ENCODE results near the gene LENEP. TPM values are rescaled to one million over a fixed set of nuclear protein-coding genes. Genes with fewer than 3 reads are reported as not detected.

LENEP gene
- total and polyA plus RNA-seq, 5 experiments from 2014 or later = 0.77 to 0.91 TPM; not detected in 3

DNA sequence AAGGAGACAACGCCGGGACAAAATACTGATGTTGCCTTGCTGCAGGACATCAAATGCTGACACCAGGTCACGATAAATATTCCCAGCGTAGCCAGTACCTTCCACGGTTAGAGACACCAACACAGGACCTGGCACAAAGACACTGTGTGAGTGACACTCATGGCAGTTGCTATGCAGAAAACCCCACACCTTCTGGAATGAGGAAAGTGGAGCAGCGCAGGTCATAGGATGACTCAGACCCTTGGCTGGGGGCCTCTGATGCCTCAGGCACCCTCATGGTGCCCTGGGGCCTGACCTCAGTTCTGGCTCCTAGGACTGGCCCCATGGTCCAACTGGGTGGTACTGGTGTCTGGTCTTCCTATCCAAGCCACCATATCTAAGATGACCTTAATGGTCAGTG, 33.2 kb downstream of the LENEP start:
- peaks cover 0 to 2% (median 0%) of the 10 kb centered on the region in 3 donors for H3K36me3 Mint-ChIP-seq
- DNase-seq = no peak
- H3K4me3 Mint-ChIP-seq = no peak overlapping the region
- no peak for ATAC-seq
- no peak overlapping the region for H3K27ac Mint-ChIP-seq
- peaks cover 0 to 2% (median 0%) of the 10 kb centered on the region in 4 donors for H3K4me1 Mint-ChIP-seq
- peaks cover 0 to 17% (median 5%) of the 10 kb centered on the region in 5 donors for H3K27me3 Mint-ChIP-seq
- POLR2A ChIA-PET = no interaction called here
- no peaks in the 10 kb centered on the region for H3K9me3 Mint-ChIP-seq

DNA sequence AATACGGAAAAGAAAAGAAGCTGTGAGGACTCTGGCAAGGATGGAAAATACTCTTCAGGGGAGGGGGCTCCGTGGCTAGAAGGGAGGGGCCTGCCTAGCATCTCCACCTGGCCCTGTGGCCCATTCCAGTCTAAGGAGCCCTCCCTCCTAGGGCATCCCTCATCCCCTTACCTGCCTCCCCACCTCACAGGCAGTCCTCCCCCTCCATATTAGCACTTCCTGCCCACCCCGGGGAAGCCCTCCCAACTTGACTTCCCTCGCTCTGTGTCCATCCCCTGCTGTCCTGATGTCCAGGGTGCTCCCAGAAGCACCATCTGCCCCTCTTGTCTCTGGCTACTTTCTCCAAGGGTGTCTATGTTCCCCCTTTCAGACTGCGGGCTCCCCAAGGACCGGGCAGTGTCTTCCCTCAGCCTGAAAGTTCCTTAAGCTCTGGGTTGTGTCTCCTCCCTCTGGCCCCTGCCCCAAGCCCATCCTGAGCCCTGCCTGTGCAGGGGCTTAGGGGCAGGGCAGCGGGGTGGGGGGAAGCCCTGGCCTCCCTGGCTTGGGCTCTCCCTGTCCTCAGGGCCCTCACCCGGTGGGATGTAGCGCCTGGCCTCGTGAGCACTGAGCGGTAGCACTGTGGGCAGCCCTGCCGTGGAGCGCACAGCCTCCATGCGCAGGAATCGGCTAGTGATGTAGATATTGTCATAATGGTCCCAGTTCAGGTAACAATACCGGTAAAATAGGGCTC, 36.3 kb downstream of the LENEP start:
- H3K27me3 Mint-ChIP-seq = peaks cover 0 to 8% (median 0%) of the 10 kb centered on the region in 5 donors
- H3K36me3 Mint-ChIP-seq = no peaks in the 10 kb centered on the region
- DNase-seq = no peak
- no peaks in the 10 kb centered on the region for H3K9me3 Mint-ChIP-seq
- H3K27ac Mint-ChIP-seq = peak overlapping the region in 1 of 10 donors; percentile 68
- H3K4me1 Mint-ChIP-seq = peaks cover 0 to 1% (median 0%) of the 10 kb centered on the region in 4 donors
- H3K4me3 Mint-ChIP-seq = no peak overlapping the region
- POLR2A ChIA-PET = no interaction called here
- ATAC-seq = no peak

DNA sequence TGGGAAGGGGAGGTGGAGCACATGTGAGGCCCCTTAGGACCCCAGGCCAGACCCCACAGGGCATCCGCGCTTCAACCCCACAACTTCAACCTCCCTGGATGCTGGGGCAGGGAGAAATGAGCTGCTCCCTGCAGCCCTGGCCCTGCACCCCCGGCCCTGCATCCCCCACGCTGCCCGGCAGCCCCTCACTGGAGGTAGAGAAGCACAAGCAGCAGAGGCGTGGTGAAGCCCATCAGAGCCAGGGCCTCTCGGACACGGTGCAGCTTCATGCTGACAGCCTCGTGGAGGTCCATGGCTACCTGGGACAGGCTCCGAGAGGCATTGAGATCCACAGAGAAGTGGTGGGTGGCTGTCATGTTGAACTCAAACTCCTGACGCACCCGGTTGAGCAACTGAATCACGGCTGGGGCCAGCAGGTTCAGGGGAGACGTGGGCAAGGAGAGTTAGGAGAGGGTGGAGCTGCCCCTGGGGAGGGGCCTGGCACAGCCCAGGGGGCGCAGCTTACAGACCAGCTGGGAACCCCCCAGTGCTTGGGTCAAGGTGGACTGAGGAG, 36.9 kb downstream of the LENEP start:
- DNase-seq = no peak
- POLR2A ChIA-PET = no interaction called here
- ATAC-seq = no peak
- Mint-ChIP-seq H3K27me3 (peaks cover 0 to 8% (median 0%) of the 10 kb centered on the region in 5 donors), H3K4me3 (no peak overlapping the region), H3K36me3 (no peaks in the 10 kb centered on the region), H3K27ac (no peak overlapping the region), H3K4me1 (peaks cover 0 to 1% (median 0%) of the 10 kb centered on the region in 4 donors), H3K9me3 (no peaks in the 10 kb centered on the region)

DNA sequence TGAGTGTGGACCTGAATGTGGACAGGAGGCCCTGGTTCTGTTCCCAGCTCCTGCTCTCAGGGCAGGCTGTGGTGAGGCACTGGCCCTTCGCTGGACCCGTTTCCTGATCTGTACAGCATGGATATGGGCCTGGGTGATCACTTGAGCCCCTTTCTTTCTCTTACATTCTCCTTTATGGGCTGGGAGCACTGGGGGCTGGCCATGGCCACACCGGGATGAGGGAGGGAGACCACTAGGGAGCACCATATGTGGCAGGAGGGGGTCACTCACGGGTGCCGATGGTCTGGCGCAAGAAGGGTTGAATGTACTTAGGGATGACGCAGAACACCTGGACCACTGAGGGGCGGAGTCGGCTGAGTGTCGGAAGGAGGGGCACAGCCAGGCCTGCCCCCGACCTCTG, 37.5 kb downstream of the LENEP start:
- Mint-ChIP-seq H3K27ac (no peak overlapping the region), H3K4me3 (no peak overlapping the region), H3K9me3 (no peaks in the 10 kb centered on the region), H3K27me3 (peaks cover 0 to 8% (median 0%) of the 10 kb centered on the region in 5 donors), H3K4me1 (peaks cover 0 to 1% (median 0%) of the 10 kb centered on the region in 4 donors), H3K36me3 (no peaks in the 10 kb centered on the region)
- no peak for DNase-seq
- POLR2A ChIA-PET = no interaction called here
- no peak for ATAC-seq

DNA sequence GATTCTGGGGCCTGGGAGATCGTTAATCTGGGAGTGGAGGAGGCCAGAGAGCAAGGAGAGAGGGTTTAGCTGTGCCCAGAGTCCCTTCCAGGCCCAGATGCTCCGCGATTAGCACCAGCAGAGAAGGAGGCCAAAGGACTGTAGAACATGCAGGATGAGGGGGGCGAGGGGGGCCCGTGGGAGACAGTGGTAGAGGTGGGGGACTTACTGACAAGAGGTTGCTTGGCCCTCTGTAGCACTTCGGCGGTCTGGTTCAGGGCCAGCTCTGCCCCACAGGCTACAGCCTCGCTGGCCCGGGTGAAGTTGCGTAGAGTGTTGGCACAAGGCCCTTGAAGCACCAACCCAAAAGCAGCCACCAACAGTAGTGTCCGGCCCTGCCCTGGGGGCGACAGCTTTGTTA, 39.5 kb downstream of the LENEP start:
- peaks cover 0 to 9% (median 3%) of the 10 kb centered on the region in 5 donors for H3K27me3 Mint-ChIP-seq
- no peak for ATAC-seq
- no peaks in the 10 kb centered on the region for H3K9me3 Mint-ChIP-seq
- POLR2A ChIA-PET = no interaction called here
- H3K4me1 Mint-ChIP-seq = peaks cover 0 to 1% (median 0%) of the 10 kb centered on the region in 4 donors
- no peak overlapping the region for H3K27ac Mint-ChIP-seq
- no peak for DNase-seq
- H3K36me3 Mint-ChIP-seq = no peaks in the 10 kb centered on the region
- no peak overlapping the region for H3K4me3 Mint-ChIP-seq

DNA sequence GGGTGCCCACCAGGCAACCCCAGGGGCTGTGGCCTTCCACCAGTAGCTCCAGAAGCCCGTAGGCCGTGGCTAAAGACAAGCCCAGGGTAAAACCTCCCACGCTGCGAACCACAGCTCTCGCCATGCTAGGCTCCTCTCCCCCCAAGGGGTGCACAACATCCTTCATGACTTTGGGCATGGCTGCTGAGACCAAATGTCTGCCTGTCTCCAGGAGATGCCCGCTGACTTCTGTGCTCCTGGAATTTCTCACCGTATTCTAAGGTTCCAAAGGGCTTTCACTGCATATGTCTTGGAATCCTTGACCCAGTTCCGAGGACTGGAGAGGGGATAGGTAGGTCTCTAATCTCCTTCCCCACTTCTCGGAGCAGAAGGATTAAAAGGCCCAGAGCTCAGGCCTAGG, 40.1 kb downstream of the LENEP start, which contains the start of the genes DCST1 and DCST2:
DCST1 (plus strand) TSS at position 301 of the 400 bp plus-strand sequence. CDS start 213 bp downstream, outside the sequence.
DCST2 (minus strand) TSS at position 258 of the 400 bp plus-strand sequence; CDS start at position 178, 80 bp downstream.
- Mint-ChIP-seq H3K9me3 (no peaks in the 10 kb centered on the region), H3K27ac (peak within 1 kb of the TSS in 1 of 10 donors; percentile 14), H3K36me3 (no peaks in the 10 kb centered on the region), H3K27me3 (peaks cover 0 to 12% (median 3%) of the 10 kb centered on the region in 5 donors), H3K4me3 (no peak within 1 kb of the TSS), H3K4me1 (peaks cover 0 to 1% (median 0%) of the 10 kb centered on the region in 4 donors)
- POLR2A ChIA-PET = no interaction called here
- DNase-seq (no peak), ATAC-seq (no peak)

DNA sequence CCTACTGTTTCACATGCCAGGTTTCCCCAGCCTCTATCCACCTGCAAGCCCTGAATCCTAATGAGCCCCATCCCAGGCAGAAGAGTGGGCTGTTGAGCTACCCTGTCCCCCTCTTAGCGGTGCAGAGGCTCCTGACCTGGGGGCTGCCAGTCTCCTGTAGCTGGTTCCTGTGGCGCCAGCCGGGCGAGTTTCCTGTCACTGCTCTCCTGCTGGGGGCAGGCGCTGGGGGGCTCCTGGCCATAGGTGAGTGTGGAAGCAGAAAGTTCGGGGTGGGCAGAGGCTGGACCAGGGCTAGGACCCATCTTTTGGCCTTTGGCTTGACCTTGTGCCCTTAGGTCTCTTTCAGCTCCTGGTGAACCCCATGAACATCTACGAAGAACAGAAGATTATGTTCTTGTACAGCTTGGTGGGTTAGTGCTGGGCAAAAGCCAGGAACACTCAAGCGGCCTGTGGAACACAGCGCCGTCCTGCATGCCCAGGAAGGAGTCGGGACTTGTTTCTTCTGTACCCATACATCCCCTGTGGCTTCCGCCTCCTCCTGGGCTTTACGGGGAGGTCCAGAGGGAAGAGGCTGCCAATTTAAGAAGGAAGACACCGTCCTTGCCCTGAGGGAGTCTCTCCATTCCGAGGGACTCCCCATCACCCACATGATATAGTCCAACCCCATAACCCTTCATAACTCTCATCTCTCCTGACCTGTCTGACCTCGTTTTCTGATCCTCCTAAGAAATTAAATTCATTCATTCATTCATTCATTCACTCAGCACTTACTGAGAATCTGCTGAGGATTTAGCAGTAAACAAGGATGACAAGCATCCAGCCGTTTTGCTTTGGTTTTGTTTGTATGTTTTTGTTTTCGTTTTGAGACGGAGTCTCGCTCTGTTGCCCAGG, 41.2 kb downstream of the LENEP start:
- Mint-ChIP-seq H3K4me3 (no peak overlapping the region), H3K9me3 (no peaks in the 10 kb centered on the region), H3K27me3 (peaks cover 0 to 19% (median 8%) of the 10 kb centered on the region in 5 donors), H3K27ac (peak overlapping the region in 1 of 10 donors; percentile 8), H3K4me1 (peaks cover 0 to 1% (median 0%) of the 10 kb centered on the region in 4 donors), H3K36me3 (no peaks in the 10 kb centered on the region)
- POLR2A ChIA-PET = no interaction called here
- DNase-seq (no peak), ATAC-seq (no peak)

DNA sequence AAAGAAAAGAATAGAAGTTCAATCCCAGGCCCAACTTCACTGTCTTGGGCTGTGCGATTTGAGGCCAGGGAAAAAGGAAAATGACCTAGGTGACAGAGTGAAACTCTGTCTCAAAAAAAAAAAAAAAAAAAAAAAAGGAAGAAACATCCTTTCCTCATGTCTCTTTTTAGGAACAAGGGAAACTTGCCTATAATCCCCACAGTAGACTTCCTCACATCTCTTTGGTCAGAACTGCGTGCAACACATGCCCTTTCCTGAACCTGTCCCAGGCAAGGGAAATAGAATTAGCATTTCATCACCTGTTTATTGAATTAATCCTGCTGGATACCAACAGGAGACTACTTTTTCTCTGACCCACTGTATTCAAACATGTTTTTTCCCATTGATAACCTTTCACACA, 42.5 kb downstream of the LENEP start:
- no peak overlapping the region for H3K27ac Mint-ChIP-seq
- POLR2A ChIA-PET = no interaction called here
- peaks cover 1 to 19% (median 8%) of the 10 kb centered on the region in 5 donors for H3K27me3 Mint-ChIP-seq
- no peak overlapping the region for H3K4me3 Mint-ChIP-seq
- DNase-seq (no peak), ATAC-seq (no peak)
- no peaks in the 10 kb centered on the region for H3K9me3 Mint-ChIP-seq
- H3K4me1 Mint-ChIP-seq = peaks cover 0 to 1% (median 0%) of the 10 kb centered on the region in 4 donors
- no peaks in the 10 kb centered on the region for H3K36me3 Mint-ChIP-seq

DNA sequence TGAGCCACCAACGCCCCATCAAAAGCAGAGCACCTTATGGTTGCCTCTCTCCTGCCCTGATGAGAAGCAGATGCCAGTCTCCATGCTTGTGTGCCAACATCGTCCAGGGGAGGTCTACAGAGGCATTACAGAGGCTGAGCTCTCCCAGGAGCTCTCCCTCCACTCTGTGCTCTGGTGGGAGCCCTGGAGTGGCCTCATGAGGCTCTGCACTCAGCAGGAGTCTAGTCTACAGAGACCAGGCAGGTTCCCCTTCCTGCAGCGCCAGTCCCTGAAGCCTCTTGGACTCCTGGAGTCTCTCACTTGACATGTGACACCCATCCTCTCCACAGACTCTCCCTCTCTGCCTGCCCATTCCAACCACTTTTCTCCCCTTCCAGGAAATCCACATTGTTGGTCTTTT, 43.7 kb downstream of the LENEP start:
- no peaks in the 10 kb centered on the region for H3K9me3 Mint-ChIP-seq
- ATAC-seq (no peak), DNase-seq (no peak)
- H3K36me3 Mint-ChIP-seq = no peaks in the 10 kb centered on the region
- H3K27ac Mint-ChIP-seq = no peak overlapping the region
- H3K4me1 Mint-ChIP-seq = peaks cover 0 to 1% (median 0%) of the 10 kb centered on the region in 4 donors
- POLR2A ChIA-PET = no interaction called here
- no peak overlapping the region for H3K4me3 Mint-ChIP-seq
- peaks cover 1 to 19% (median 8%) of the 10 kb centered on the region in 5 donors for H3K27me3 Mint-ChIP-seq

DNA sequence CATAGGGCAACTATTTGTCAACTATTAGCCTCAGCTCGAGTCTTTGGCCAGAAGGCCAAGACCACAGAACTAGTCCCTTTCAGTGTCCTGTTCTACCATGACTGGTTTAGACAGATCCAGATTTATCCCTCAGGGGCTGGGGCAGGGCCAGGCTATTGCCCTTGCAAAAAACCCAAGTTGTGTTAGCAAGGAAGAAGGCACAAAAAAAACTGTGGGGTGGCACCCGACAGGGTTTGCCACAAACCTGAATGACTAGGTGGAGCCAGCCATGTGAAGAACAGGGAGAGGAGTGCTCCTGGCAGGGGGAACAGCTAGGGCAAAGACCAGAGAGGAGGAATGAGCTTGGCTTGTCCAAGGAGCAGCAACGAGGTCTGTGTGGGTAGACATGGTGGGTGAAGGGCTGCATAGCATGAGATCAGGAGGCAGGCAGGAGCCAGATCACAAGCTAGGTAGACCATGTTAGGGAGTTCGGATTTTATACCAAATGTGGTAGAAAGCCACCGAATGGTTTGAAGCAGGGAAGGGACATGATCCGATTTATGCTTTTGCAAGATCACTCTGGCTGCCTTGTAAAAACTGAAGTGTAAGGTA, 44.6 kb downstream of the LENEP start:
- ATAC-seq = no peak
- DNase-seq = no peak
- Mint-ChIP-seq H3K36me3 (no peaks in the 10 kb centered on the region), H3K27me3 (peaks cover 1 to 19% (median 5%) of the 10 kb centered on the region in 5 donors), H3K9me3 (no peaks in the 10 kb centered on the region), H3K4me3 (no peak overlapping the region), H3K4me1 (no peaks in the 10 kb centered on the region), H3K27ac (no peak overlapping the region)
- POLR2A ChIA-PET = interaction anchor here (0.7 kb wide), 1 partner anchor 272 kb away, joined by 4 read pairs; no protein-coding TSS in a partner anchor

DNA sequence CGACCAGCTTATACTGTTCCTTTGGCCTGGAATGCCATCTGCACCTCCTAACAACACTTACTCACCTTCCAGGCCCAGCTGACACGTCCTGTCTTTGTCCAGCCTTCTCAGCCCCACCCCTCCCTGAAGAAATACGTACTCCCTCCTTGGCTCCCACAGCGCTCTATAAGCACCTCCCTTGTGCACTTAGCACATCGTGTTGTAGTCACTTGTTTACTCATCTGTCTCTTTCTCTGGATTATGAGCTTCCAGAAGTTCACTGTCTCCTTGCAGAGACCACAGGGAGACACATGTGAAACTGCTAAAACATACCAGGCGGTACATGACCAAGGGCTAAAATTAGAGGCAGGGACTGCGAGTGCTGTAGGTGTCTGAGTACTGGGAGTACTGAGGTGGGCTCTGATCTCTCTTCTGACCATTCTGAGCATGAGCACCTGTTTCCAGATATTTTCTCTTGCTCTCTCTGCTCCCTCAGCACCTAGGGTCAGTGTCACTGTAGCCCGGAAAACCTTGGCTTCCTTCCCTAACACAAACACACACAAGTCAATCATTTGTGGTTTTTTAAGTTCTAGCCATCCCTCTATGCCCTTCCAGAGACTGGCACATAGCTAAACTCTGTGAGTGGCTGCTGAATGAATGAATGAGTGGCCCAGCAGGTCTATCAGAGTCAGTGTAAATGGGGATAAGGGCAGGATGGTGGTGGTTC, 45.4 kb downstream of the LENEP start:
- no peaks in the 10 kb centered on the region for H3K9me3 Mint-ChIP-seq
- peaks cover 1 to 19% (median 5%) of the 10 kb centered on the region in 5 donors for H3K27me3 Mint-ChIP-seq
- POLR2A ChIA-PET = interaction anchor here (0.7 kb wide), 1 partner anchor 271 kb away, joined by 4 read pairs; no protein-coding TSS in a partner anchor
- H3K4me3 Mint-ChIP-seq = no peak overlapping the region
- ATAC-seq (no peak), DNase-seq (no peak)
- H3K36me3 Mint-ChIP-seq = no peaks in the 10 kb centered on the region
- H3K27ac Mint-ChIP-seq = no peak overlapping the region
- H3K4me1 Mint-ChIP-seq = peaks cover 0 to under 1% (median 0%) of the 10 kb centered on the region in 4 donors

DNA sequence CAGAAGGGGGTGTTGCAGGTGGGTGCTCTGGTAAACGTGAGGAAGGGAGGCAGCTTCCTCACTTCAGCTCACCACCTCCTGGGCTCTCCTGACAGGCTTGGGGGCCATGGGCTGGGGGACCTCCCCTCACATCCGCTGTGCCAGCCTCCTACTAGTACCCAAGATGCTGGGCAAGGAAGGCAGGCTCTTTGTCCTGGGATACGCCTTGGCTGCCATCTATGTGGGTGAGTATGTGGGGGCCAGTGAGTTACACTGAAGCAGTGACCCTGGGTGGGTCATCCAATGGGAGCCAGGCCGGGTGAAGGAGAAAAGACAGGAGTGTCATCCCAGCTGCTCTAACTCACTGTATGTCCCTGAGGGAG, 45.9 kb downstream of the LENEP start:
- Mint-ChIP-seq H3K4me3 (no peak overlapping the region), H3K27me3 (peaks cover 1 to 19% (median 5%) of the 10 kb centered on the region in 5 donors), H3K4me1 (peaks cover 0 to 2% (median 0%) of the 10 kb centered on the region in 4 donors), H3K36me3 (no peaks in the 10 kb centered on the region), H3K27ac (no peak overlapping the region), H3K9me3 (no peaks in the 10 kb centered on the region)
- DNase-seq (no peak), ATAC-seq (no peak)
- POLR2A ChIA-PET = no interaction called here
